NCI-H2081 treated with DMSO at 0.1 percent for 48 hours (cell line): Measurements from ENCODE around the gene SPAAR.
A peak's percentile ranks its signal among the peaks of the same experiment; 100 is the strongest.
"Not testable (repeated sequence)": the region's sequence is repeated elsewhere in the genome, so short reads cannot be mapped to it uniquely, and the experiment has no call there.

Source experiments
- DNase-seq: peaks from one replicate; lab custom pipeline; 2025; lab: John Stamatoyannopoulos, UW

SPAAR gene

GRCh38 chr9:35909274-35909673, at the start of gene SPAAR:
TSS of gene SPAAR (plus strand) at chr9:35909490. CDS start at chr9:35910464, 974 bp downstream.
- DNase-seq: no peak

GRCh38 chr9:35859990-35860339, 49.3 kb upstream of the SPAAR start:
- no peak for DNase-seq

GRCh38 chr9:35861161-35861897, 48.0 kb upstream of the SPAAR start:
- DNase-seq: no peak

- DNase-seq: no peak
Observed at GRCh38 chr9:35862328-35862727, 47.0 kb upstream of the SPAAR start.

- no peak for DNase-seq
Observed at GRCh38 chr9:35863583-35863982, 45.7 kb upstream of the SPAAR start.

GRCh38 chr9:35864695-35865255, 44.5 kb upstream of the SPAAR start:
- DNase-seq: no peak

- DNase-seq: no peak
Observed at GRCh38 chr9:35867538-35867937, 41.8 kb upstream of the SPAAR start.

GRCh38 chr9:35868933-35869332, 40.4 kb upstream of the SPAAR start:
- no peak for DNase-seq

- DNase-seq: no peak
Observed at GRCh38 chr9:35869621-35870216, 39.6 kb upstream of the SPAAR start.

GRCh38 chr9:35870351-35870923, 38.9 kb upstream of the SPAAR start, which contains the start of gene OR13J1:
TSS of gene OR13J1 (minus strand) at chr9:35870401. CDS start at chr9:35870401, 0 bp downstream.
- DNase-seq: no peak

- DNase-seq: no peak
Observed at GRCh38 chr9:35871545-35871944, 37.7 kb upstream of the SPAAR start.

GRCh38 chr9:35872505-35872904, 36.8 kb upstream of the SPAAR start:
- no peak for DNase-seq

- peak; percentile 23 for DNase-seq
Observed at GRCh38 chr9:35882263-35882848, 26.9 kb upstream of the SPAAR start.

GRCh38 chr9:35882996-35883395, 26.3 kb upstream of the SPAAR start:
- DNase-seq: no peak

GRCh38 chr9:35884908-35885307, 24.4 kb upstream of the SPAAR start:
- DNase-seq: not testable (repeated sequence)

GRCh38 chr9:35891646-35892045, 17.6 kb upstream of the SPAAR start:
- no peak for DNase-seq

- DNase-seq: no peak
Observed at GRCh38 chr9:35892051-35892450, 17.2 kb upstream of the SPAAR start.

- no peak for DNase-seq
Observed at GRCh38 chr9:35896570-35896969, 12.7 kb upstream of the SPAAR start.

- not testable (repeated sequence) for DNase-seq
Observed at GRCh38 chr9:35897376-35898099, 11.8 kb upstream of the SPAAR start.

GRCh38 chr9:35898337-35898736, 11.0 kb upstream of the SPAAR start:
- no peak for DNase-seq

- DNase-seq: no peak
Observed at GRCh38 chr9:35899021-35899420, 10.3 kb upstream of the SPAAR start.

- DNase-seq: peak; percentile 18
Observed at GRCh38 chr9:35903049-35903448, 6.2 kb upstream of the SPAAR start.
